ENCODE data around the gene HBEGF.
A peak's percentile ranks its signal among the peaks of the same experiment; 100 is the strongest.

HBEGF gene

DNA sequence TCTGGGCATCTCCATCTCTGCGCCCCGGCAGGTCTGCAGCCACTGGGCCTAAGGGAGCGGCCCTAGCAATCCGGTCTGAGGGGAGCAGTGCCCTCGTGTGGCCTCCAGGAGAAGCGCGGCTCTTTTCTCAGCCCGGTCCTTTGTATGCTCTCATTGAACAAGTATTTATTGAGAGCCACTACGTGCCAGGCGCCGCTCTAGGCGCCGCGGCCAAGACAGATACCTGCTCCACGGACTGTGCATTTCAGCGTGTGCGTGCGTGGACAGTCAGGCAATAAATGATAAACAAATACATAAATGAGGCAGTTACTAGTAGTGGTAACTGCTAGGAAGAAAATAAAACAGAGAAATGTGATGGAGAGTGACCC lies 11.3 kb upstream of the HBEGF start:
- TF ChIP-seq, protein P1, sequence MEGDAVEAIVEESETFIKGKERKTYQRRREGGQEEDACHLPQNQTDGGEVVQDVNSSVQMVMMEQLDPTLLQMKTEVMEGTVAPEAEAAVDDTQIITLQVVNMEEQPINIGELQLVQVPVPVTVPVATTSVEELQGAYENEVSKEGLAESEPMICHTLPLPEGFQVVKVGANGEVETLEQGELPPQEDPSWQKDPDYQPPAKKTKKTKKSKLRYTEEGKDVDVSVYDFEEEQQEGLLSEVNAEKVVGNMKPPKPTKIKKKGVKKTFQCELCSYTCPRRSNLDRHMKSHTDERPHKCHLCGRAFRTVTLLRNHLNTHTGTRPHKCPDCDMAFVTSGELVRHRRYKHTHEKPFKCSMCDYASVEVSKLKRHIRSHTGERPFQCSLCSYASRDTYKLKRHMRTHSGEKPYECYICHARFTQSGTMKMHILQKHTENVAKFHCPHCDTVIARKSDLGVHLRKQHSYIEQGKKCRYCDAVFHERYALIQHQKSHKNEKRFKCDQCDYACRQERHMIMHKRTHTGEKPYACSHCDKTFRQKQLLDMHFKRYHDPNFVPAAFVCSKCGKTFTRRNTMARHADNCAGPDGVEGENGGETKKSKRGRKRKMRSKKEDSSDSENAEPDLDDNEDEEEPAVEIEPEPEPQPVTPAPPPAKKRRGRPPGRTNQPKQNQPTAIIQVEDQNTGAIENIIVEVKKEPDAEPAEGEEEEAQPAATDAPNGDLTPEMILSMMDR (IDR thresholded peaks at IDR 0.05; ENCODE audit: poor library complexity, severe bottlenecking), result peak; percentile 98
- Histone ChIP-seq H3K36me3 (ENCODE audit: low read depth) (no peaks in the 10 kb centered on the region), H3K4me3 (ENCODE audit: severe bottlenecking) (no peak overlapping the region), H3K9me3 (ENCODE audit: severe bottlenecking) (no peaks in the 10 kb centered on the region), H3K4me1 (ENCODE audit: insufficient read depth, poor library complexity, severe bottlenecking) (no peaks in the 10 kb centered on the region), H3K27me3 (ENCODE audit: insufficient read depth, poor library complexity, severe bottlenecking) (no peaks in the 10 kb centered on the region), H3K27ac (ENCODE audit: poor library complexity, severe bottlenecking) (no peak overlapping the region)
- DNase-seq (ENCODE audit: low spot score) (no peak), ATAC-seq (ENCODE audit: low read depth) (peak; percentile 93)

DNA sequence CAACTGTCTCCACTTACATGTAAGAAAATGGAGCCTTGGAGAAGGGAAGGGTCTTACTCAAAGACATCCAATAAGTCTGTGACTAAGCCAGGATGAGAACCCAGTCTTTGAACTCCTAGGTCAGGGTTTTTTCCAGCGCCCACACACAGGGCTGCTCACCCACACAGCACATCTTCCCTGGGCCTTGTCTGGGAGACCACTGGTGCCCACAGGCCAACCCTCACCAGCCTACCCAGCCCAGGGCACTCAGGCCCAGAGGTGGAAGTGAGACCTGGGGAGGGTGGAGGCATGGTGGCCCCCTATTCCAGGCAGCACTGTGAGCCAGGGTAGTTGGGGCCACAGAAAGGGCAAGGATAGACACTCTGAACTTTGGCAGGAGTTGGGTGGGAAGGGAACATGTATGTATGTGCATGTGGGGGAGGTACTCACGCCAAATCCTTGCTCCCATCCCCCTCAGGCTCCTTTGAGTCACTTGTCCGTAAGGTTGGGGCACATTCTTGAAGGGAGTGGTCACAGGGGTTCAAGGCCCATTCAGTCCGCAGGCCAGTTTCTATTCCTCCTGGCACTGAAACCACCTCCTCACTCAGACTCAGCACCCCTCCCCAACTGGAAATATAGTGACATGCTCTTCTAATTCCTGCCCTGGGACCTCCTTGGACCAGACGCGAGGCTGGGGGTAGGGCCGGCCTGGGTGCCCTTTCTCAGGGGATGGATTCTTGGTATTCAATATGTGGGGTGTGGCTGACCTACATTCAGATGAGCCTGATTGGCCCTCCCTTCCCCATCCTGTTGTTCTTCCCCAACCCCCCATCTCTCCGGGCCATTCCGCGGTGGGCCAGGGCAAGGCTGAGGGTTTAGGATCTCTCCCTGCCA lies 10.7 kb upstream of the HBEGF start:
- no peak overlapping the region for H3K4me3 ChIP-seq (ENCODE audit: severe bottlenecking)
- DNase-seq (ENCODE audit: low spot score) (no peak), ATAC-seq (ENCODE audit: low read depth) (no peak)
- no peaks in the 10 kb centered on the region for H3K4me1 ChIP-seq (ENCODE audit: insufficient read depth, poor library complexity, severe bottlenecking)
- no peak overlapping the region for H3K27ac ChIP-seq (ENCODE audit: poor library complexity, severe bottlenecking)
- no peaks in the 10 kb centered on the region for H3K36me3 ChIP-seq (ENCODE audit: low read depth)
- TF ChIP-seq, protein P1 (IDR thresholded peaks at IDR 0.05; ENCODE audit: poor library complexity, severe bottlenecking), result no peak
- no peaks in the 10 kb centered on the region for H3K9me3 ChIP-seq (ENCODE audit: severe bottlenecking)
- no peaks in the 10 kb centered on the region for H3K27me3 ChIP-seq (ENCODE audit: insufficient read depth, poor library complexity, severe bottlenecking)

DNA sequence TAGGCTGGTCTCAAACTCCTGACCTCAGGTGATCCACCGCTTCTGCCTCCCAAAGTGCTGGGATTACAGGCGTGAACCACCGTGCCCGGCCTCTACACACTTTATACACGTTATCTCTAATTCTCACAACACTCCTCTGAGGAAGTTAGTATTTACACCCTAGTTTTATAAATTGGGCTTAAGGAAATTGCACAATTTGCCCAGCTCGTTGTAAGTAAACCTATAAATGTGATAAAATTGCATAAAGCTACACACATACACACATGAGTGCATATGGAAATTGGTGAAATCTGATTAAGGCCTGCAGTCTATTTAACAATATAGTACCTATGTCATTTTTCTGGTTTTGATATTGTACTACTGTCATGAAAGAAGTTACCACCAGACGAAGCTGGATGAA lies 9.1 kb upstream of the HBEGF start:
- Histone ChIP-seq H3K4me3 (ENCODE audit: severe bottlenecking) (no peak overlapping the region), H3K36me3 (ENCODE audit: low read depth) (no peaks in the 10 kb centered on the region), H3K9me3 (ENCODE audit: severe bottlenecking) (no peaks in the 10 kb centered on the region), H3K27me3 (ENCODE audit: insufficient read depth, poor library complexity, severe bottlenecking) (no peaks in the 10 kb centered on the region), H3K4me1 (ENCODE audit: insufficient read depth, poor library complexity, severe bottlenecking) (no peaks in the 10 kb centered on the region), H3K27ac (ENCODE audit: poor library complexity, severe bottlenecking) (no peak overlapping the region)
- ATAC-seq (ENCODE audit: low read depth), result no peak
- DNase-seq (ENCODE audit: low spot score), result no peak
- TF ChIP-seq, protein P1 (IDR thresholded peaks at IDR 0.05; ENCODE audit: poor library complexity, severe bottlenecking), result no peak

DNA sequence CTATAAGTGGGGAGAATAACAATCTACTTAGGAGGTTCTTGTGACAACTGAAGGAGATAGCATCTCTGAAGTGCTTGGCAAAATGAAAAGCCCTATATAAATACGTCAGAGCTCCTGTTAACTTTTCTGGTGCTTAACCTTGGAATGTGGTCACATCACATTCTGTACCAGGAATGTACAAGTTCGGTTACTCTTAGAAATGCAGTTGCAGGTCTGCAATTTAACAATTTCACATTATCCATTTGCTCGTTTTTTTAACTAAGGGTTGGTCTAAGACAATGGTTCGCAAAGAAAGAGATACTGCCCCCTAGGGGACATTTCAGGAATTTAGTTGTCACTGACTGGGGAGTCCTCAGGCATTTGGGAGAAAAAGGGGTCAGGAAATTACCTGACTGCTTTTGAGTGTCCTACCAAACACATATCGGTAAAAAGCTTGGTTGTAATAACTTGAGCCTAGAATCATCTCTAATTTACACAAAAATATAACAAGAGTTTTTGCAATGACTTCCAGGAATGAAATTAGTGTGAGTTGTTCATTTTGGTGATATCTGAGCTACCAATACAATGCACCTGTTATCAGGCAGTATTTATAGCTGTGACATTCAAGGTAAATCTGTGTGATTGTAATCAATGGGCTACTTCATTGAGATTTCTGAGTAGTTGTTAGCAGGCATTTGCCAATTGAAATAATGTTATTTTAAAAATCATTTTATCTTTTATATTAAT lies 5.4 kb upstream of the HBEGF start:
- peak; percentile 42 for ATAC-seq (ENCODE audit: low read depth)
- no peak for DNase-seq (ENCODE audit: low spot score)

More for the DNA sequence above, 5.4 kb upstream of the HBEGF start:
- Histone ChIP-seq H3K9me3 (ENCODE audit: severe bottlenecking) (no peaks in the 10 kb centered on the region), H3K27ac (ENCODE audit: poor library complexity, severe bottlenecking) (no peak overlapping the region), H3K4me1 (ENCODE audit: insufficient read depth, poor library complexity, severe bottlenecking) (peaks cover 27% of the 10 kb centered on the region), H3K4me3 (ENCODE audit: severe bottlenecking) (no peak overlapping the region), H3K27me3 (ENCODE audit: insufficient read depth, poor library complexity, severe bottlenecking) (no peaks in the 10 kb centered on the region), H3K36me3 (ENCODE audit: low read depth) (no peaks in the 10 kb centered on the region)
- TF ChIP-seq, protein P1 (IDR thresholded peaks at IDR 0.05; ENCODE audit: poor library complexity, severe bottlenecking), result peak; percentile 97
